Measurements from ENCODE around the gene PLA2G1B.
"Not testable (repeated sequence)": the region's sequence is repeated elsewhere in the genome, so short reads cannot be mapped to it uniquely, and the experiment has no call there.

Gene PLA2G1B

GRCh38 chr12:120358412-120359100, 31.0 kb upstream of the PLA2G1B start:
- DNase-seq (ENCODE audit: low spot score): no peak

GRCh38 chr12:120357104-120357503, 29.5 kb upstream of the PLA2G1B start:
- DNase-seq (ENCODE audit: low spot score): no peak

GRCh38 chr12:120356567-120357030, 29.0 kb upstream of the PLA2G1B start:
- DNase-seq (ENCODE audit: low spot score): peak; percentile 82

- DNase-seq (ENCODE audit: low spot score): no peak
Measured at GRCh38 chr12:120353556-120354317, 26.2 kb upstream of the PLA2G1B start.

- no peak for DNase-seq (ENCODE audit: low spot score)
Measured at GRCh38 chr12:120353136-120353535, 25.6 kb upstream of the PLA2G1B start.

GRCh38 chr12:120352117-120352516, 24.5 kb upstream of the PLA2G1B start:
- DNase-seq (ENCODE audit: low spot score): no peak

- no peak for DNase-seq (ENCODE audit: low spot score)
Measured at GRCh38 chr12:120350576-120351350, 23.2 kb upstream of the PLA2G1B start.

- DNase-seq (ENCODE audit: low spot score): no peak
Measured at GRCh38 chr12:120347766-120348165, 20.2 kb upstream of the PLA2G1B start.

- DNase-seq (ENCODE audit: low spot score): no peak
Measured at GRCh38 chr12:120346681-120347080, 19.1 kb upstream of the PLA2G1B start.

GRCh38 chr12:120346031-120346430, 18.5 kb upstream of the PLA2G1B start:
- no peak for DNase-seq (ENCODE audit: low spot score)

- no peak for DNase-seq (ENCODE audit: low spot score)
Measured at GRCh38 chr12:120343692-120344091, 16.1 kb upstream of the PLA2G1B start.

GRCh38 chr12:120343039-120343537, 15.5 kb upstream of the PLA2G1B start:
- no peak for DNase-seq (ENCODE audit: low spot score)

- no peak for DNase-seq (ENCODE audit: low spot score)
Measured at GRCh38 chr12:120342175-120343038, 14.8 kb upstream of the PLA2G1B start.

- DNase-seq (ENCODE audit: low spot score): no peak
Measured at GRCh38 chr12:120339256-120339655, 11.7 kb upstream of the PLA2G1B start.

GRCh38 chr12:120337730-120338129, 10.2 kb upstream of the PLA2G1B start:
- no peak for DNase-seq (ENCODE audit: low spot score)

GRCh38 chr12:120336392-120336791, 8.8 kb upstream of the PLA2G1B start:
- not testable (repeated sequence) for DNase-seq (ENCODE audit: low spot score)

- peak; percentile 24 for DNase-seq (ENCODE audit: low spot score)
Measured at GRCh38 chr12:120335447-120335846, 7.9 kb upstream of the PLA2G1B start.

- no peak for DNase-seq (ENCODE audit: low spot score)
Measured at GRCh38 chr12:120332523-120332922, 4.9 kb upstream of the PLA2G1B start.

GRCh38 chr12:120332041-120332440, 4.5 kb upstream of the PLA2G1B start:
- no peak for DNase-seq (ENCODE audit: low spot score)

- no peak for DNase-seq (ENCODE audit: low spot score)
Measured at GRCh38 chr12:120331390-120331789, 3.8 kb upstream of the PLA2G1B start.

GRCh38 chr12:120328228-120328627, 649 bp upstream of the PLA2G1B start:
- DNase-seq (ENCODE audit: low spot score): no peak
